Activated CD4-positive, alpha-beta T cell treated with anti-CD3 and anti-CD28 coated beads for 1 hour (primary cell): ENCODE data around the gene DBNDD1.

Experiments used
- DNase-seq: peaks from one replicate; pipeline ENCODE4 v3.0.0-alpha.2; 2020

Gene DBNDD1

GRCh38 chr16:89958068-89958467 is 61.2 kb downstream of the DBNDD1 start:
- DNase-seq = no peak

- no peak for DNase-seq
Observed at GRCh38 chr16:89957216-89957785, 62.0 kb downstream of the DBNDD1 start.

GRCh38 chr16:89956505-89957215 is 62.6 kb downstream of the DBNDD1 start:
- no peak for DNase-seq

- no peak for DNase-seq
Observed at GRCh38 chr16:89955001-89955685, 64.1 kb downstream of the DBNDD1 start.
